GM18907 (cell line): ENCODE data around the gene SFXN3.

Experiments
- ATAC-seq: cut with Tn5 transposase; IDR thresholded peaks from one replicate; pipeline ENCODE4 v1.9.1; 2021; ENCODE audit warnings: mild to moderate bottlenecking, moderate library complexity; ENCODE audit not compliant: unreplicated experiment

Gene SFXN3, protein sequence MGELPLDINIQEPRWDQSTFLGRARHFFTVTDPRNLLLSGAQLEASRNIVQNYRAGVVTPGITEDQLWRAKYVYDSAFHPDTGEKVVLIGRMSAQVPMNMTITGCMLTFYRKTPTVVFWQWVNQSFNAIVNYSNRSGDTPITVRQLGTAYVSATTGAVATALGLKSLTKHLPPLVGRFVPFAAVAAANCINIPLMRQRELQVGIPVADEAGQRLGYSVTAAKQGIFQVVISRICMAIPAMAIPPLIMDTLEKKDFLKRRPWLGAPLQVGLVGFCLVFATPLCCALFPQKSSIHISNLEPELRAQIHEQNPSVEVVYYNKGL

DNA sequence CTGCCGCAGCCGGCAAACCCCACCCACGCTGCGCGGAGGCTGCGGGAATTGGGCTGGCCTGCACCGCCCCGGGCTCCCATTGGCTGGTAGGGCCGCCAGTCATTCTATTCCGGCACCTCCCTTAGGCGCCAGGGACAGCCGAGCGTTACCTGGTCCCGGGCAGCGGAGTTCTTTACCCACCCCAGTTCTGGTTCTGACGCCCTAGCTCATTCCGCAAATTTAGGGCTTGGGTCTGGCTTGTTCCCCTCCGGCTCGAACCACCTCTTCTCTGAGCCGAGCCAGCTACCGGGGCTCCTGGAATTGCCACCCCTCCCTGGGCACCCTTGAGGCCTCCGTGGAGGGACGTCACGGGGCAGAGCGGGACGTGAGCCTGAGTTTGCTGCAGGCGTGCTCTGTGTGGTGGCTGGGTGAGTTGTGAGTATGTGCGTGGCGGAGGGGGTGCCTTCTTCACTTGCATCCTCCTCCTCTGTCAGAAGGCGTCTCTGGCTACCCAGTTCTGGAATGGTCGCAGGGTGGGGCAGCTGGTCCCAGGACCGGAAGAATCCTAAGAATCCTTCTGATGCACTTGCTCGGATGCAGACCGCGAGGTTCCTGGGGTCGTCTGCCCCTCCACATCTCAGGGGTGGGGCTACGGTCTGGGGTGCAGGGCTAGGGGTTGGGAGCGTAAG lies at the start of gene SFXN3, which contains the start of gene PDZD7:
Gene SFXN3 (plus strand): TSS at position 107 of the 668 bp plus-strand sequence. CDS start 3,461 bp downstream, outside the sequence.
Gene PDZD7 (minus strand): TSS at position 2 of the 668 bp plus-strand sequence. CDS start 910 bp downstream, outside the sequence.
- peak; percentile 89 for ATAC-seq

DNA sequence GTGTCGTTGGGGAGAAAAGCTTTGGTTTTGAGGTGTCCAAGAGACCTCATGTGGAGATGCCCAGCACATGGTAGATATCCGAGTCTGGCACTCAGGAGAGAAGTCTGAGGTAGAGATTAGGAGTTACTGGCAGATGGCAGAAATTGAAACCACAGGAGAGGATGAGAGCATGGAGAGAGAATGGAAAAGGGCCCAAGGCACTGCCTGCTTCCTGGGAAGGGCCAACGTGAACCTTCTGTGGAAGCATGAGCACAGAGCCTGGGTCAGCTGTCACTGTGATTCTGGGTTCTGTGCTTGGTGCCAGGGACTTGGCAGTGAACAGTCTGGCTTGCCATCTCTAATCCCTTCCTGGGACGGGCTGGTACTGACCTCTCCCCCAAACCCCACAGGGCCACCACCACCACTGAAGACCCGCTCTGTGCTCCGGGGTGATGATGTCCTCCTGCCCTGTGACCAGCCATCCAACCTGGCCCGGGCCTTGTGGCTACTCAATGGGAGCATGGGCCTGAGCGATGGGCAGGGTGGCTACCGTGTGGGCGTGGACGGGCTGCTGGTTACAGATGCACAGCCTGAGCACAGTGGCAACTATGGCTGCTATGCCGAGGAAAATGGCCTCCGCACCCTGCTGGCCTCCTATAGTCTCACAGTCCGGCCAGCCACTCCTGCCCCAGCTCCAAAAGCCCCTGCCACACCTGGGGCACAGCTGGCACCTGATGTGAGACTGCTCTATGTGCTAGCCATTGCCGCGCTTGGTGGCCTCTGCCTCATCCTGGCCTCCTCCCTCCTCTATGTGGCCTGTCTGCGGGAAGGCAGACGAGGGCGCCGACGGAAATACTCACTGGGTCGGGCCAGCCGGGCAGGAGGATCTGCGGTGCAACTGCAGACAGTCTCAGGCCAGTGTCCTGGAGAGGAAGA lies 47.9 kb upstream of the SFXN3 start:
- ATAC-seq, result no peak

DNA sequence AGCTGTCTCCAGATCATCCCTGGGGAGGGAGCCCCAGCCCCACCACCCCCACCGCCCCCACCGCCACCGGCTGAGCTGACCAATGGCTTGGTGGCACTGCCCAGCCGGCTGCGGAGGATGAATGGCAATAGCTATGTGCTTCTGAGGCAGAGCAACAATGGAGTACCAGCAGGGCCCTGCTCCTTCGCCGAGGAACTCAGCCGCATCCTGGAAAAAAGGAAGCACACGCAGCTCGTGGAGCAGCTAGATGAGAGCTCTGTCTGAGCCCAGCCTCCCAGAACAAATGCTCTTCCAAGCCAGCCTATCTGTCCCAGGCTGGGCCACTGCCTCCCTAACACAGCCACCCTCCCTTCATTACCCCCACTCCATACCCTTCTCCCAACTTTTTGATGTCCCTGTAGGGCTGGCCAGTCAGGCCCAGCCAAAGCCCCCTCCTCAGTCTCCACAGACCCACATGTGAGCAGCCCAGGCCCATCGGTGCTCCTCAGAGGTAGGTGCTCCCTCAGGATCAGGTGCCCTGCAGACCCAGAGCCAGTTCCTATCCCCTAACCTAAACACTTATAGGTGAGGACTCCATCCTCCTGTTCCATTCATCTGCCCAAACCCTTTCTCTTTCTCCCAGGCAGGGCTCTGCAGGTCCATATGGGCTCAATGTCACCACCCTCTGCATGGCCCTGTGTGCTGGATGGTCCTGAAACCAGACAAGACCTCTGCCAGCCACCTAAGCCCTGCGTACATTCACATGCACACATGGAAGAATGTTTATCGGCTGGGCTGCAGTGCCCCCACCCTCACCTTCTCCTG lies 47.0 kb upstream of the SFXN3 start:
- no peak for ATAC-seq

DNA sequence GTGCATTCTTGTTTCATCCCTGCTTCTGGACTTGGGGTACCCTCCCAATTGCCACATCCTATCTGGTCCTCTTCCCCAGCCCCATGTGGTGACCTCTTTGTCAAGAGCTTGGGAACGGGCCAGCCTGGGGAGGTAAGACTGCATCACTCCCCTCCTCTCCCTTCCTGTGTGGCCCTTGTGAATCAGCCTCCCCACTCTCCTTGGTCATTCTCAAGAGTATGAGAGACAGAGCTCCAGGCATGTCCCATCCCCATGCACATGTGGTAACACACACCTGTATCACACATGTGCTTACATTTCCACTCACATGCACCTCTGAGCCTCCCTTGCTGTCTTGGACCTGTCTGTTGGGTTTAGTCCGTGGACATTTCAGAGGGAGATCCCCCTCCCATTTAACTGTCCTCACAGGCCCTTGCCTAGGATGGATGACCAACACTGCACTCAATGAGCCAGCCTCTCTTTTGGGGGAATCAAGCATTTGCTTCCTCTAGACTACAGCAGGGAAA lies 46.3 kb upstream of the SFXN3 start:
- ATAC-seq, result no peak

DNA sequence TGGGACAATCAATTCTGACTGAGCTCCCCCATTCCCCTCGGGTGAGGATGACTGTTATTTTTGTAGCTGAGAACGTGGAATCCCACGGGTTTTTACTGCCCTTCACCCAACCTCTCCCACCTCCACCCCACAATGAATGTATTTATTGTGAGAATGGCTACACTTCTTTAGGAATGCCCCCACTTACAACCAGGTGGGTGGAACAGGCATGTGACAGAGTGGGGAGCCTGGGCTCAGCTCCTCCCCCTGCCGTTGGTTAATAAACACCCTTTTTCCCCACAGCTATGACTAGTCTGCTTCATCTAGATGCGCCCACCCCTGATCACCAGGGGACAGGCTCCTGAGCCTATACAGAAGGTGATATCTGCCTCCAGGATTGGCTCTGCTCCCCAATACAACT lies 45.7 kb upstream of the SFXN3 start:
- no peak for ATAC-seq

DNA sequence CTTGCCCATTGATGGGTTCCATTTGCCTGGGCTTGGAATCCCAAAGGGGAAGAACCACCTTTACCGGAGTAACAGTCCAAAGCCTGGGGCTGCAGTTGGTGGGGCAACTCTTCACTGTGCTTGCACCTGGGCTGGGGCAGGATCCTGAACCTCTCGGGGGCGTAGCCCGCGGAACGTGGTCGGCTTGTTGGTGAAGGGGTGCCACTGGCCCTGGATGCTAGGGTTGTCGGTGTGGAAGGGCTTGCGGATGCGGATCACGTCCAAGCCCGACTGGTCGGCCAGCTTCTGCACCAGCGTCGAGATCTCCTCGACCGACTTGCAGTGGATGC lies 44.4 kb upstream of the SFXN3 start:
- ATAC-seq, result peak; percentile 3

DNA sequence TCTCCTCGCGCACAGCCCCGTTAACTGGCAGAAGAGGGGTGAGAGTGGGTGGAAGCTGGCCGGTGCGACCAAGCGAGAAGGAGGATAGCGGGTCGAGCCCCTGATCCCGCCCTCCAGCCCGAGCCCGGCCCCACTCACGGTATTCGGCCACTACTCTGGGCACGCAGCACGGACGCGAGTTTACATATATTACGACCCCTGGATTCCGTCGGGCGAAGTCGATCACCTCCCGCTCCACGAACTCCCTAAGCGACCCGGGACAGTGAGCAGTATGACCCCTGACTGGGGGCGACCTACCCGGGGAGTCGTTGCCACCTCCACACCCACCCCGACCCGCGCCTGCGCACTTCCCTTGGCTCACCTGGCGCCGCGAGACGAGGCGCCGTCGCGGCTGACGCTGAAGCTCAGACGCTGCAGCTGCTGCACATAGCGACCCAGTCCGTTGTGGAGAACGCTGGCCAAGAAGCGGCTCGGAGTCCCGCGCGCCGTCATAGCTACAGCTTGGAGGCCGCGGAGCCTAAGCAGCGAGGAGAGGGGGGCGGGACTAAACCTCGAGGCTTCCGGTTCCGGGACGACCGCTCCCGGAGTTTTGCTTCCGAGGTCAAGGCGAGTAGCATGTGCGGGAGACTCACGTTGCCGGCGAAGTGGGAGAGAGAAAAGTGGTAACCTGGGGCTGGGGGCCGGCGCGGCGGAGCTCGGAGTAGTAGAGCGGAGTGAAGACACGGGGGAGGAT lies 43.9 kb upstream of the SFXN3 start, which contains the start of the genes MRPL43 and TWNK:
Gene MRPL43 (minus strand): TSS at position 546 of the 733 bp plus-strand sequence. CDS start 54 bp downstream, at position 492.
Gene TWNK (plus strand): TSS at position 592 of the 733 bp plus-strand sequence. CDS start 668 bp downstream, outside the sequence.
- ATAC-seq, result peak; percentile 77

DNA sequence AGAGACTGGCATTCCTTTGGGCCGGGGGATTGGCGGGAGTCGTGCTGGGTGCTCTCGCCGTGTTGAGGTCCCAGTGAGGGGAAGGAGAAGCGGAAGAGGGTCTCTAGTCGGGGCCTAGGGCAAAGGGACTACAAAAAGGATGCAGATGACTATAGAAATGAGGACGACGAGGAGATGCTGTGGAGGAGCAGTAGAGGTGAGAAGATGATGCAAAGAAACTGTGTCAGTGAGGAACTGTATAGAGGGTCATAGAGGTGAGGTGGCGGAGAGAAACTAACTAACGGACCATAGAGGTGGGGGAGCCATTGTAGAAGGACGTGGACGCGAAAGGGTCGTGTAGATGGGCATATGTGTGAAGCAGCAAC lies 43.4 kb upstream of the SFXN3 start:
- ATAC-seq, result peak; percentile 16

DNA sequence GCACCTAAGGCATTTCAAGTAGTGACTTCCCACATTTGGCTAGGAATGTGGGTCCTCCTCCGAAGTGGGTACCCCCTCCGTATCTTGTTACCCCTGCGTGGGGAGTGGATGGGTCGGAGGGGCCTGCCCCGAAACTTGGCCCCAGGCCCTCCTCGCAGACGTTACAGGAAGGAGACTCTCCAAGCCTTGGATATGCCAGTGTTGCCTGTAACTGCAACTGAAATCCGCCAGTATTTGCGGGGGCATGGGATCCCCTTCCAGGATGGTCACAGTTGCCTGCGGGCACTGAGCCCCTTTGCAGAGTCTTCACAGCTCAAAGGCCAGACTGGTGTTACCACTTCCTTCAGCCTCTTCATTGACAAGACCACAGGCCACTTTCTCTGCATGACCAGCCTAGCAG lies 42.9 kb upstream of the SFXN3 start:
- no peak for ATAC-seq

DNA sequence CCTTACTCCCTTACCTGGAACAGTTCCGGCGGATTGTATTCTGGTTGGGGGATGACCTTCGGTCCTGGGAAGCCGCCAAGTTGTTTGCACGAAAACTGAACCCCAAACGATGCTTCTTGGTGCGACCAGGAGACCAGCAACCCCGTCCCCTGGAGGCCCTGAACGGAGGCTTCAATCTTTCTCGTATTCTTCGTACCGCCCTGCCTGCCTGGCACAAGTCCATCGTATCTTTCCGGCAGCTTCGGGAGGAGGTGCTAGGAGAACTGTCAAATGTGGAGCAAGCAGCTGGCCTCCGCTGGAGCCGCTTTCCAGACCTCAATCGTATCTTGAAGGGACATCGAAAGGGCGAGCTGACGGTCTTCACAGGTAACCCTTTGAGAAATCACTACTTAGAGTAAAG lies 41.9 kb upstream of the SFXN3 start:
- no peak for ATAC-seq

DNA sequence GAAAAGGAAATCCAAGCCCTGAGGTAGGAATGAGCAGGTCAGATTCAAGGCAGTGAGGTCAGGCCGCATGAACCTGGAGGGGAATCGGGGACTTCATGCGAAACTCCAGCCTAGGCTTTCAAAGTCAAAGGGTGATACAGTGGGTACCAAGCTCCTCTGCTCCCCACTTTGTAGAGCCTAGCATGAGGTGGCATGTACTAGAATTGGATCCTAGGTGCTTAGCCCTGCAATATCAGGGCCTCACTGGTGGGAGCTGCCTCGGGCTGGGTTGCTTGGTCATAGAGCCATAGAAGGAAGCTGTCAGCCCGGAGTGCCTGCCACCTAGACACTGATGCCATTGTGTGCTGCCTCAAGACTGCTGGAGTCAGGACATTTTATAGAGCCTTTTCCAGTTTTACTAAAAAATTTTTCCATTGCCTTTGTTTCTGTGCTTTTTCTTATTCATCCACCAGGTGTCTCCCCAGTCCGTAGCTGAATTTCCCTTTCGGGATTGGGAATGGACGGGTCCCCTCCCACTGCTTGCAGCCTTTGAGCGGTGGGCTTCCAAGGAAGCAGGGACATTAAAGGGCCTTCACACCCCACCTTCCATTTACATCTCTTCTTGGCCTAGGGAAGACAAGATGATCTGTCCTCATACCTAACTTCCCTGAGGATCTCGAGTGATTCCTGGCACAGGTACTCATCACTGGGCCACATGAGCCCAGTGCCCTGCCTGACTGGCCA lies 36.9 kb upstream of the SFXN3 start:
- ATAC-seq, result no peak

DNA sequence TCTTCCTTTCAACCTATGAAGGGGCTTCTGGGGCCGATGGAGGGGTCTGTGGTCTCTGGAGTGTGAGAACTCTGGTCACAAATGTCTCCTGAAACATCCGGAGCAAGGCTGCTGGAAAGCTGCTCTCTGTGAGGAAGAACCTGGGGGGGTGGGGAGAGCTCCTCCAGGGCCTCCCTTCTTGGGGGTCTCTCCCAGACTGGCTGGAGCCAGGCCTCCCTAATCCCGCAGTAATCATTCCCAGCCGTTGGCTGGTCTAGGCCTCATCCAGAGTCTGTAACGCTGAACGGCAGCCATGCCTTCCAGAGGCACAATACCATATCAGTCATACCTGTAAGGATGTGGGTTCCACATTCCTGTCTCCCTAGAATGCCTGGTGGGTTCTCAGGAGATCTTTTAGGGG lies 35.9 kb upstream of the SFXN3 start:
- ATAC-seq, result no peak

DNA sequence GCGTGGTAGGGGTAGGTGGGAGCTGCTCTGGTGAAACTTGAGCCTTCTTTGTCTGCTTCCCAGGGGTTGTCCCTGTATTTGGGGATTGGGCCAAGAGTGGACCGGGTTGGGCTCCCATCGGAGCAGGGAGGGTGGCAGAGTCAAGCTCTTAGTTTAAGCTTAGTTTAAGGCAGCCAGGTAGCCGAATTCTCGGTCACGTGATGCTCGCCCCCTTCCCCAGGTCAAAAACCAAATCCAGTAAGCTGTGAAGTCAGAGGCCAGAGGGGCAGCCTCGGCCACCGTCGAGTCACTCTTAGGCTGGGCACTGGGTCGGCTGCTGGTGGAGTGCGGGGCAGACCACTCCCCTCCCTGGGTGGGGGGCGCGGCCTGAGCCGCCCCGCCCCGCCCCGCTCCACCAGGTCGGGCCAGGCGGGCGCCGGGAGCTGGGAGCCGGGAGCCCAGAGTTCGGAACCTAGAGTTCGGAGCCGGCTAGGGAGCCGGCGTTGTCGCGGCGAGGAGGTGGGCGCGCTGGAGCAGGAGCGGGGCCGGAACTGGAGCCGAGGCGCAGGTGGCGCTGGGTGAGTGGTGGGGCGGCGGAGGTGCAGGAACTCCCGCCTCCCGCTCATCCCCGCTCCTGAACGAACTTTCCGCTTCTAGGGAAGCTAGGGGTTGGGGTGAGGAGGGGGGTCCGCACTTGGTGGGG lies 34.2 kb upstream of the SFXN3 start:
- peak; percentile 19 for ATAC-seq

DNA sequence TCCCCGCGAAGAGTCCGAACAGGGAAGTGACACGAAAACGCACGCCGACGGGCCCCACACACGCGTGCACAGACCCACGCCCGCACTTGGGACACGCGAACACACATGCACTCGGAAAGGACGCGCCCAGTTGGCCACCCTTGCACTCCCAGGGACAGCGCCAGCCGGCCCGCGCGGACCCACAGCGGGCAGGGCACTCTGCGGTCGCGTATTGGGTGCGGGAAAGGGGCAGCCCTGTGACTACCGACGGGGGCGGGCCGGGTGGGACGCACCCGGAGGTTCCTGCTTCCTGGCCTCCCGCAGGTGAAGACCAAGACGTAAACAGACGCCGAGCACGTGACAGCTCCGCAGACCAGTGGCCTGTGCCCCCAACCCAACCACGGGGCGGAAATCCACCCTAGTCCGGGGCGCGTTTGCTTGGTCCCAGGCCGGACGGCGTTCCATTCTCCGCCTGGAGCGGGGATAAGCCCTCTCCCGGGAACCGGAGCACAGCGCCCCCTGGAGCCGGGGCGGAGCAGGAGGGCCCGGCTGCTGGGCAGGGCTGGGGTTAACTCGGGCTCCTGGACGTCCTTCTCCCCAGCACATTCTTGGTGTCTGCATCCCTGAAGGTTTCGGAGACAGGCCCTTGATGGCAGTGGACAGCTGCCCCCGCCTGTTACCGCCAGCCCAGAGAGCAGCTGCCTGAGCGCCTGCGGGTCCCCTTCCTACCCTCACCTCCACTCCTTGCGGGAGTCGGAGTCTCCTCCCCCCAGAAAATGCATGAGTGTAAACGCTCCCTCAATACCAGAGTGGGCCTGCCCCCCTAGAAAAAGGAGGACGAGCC lies 33.5 kb upstream of the SFXN3 start:
- peak; percentile 35 for ATAC-seq

DNA sequence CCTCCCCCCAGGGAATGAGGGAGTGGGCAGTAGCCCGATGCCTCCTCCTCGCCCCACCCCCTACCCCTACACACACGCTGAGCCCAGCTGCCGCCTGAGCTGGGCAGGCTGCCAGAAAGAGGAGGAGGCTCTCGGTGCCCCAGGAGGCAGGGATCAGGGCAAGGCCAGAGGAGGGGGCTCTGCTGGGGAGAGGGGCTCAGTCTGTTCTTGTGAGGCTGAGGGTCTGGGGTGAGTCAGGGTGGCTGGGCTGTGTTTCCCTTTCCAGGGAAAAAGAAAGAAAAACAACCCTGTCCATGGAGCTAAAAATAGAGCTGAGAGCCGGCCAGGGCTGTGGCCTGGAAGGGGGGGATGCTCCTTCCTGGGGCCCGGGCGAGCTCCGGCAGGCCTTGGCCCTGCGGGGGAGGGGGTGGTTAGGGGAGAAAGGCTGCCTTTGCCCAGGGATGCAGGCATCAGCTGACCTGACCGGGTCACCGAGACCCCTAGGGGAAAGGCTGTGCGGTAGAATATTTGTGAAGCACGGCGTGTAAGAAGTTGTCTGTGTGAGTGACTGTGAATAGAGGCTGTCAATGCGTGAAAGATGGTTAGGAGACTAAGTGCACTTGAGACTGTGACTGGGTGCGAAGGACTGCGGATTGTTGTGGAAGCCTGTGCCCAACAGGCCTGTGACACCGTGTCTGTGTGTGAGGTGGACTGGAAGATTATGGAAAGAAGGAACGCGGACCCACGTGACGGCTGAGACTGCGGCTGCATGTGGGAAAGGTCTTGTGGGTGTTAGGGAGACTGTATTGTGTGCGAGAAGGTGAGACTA lies 32.6 kb upstream of the SFXN3 start:
- peak; percentile 32 for ATAC-seq

DNA sequence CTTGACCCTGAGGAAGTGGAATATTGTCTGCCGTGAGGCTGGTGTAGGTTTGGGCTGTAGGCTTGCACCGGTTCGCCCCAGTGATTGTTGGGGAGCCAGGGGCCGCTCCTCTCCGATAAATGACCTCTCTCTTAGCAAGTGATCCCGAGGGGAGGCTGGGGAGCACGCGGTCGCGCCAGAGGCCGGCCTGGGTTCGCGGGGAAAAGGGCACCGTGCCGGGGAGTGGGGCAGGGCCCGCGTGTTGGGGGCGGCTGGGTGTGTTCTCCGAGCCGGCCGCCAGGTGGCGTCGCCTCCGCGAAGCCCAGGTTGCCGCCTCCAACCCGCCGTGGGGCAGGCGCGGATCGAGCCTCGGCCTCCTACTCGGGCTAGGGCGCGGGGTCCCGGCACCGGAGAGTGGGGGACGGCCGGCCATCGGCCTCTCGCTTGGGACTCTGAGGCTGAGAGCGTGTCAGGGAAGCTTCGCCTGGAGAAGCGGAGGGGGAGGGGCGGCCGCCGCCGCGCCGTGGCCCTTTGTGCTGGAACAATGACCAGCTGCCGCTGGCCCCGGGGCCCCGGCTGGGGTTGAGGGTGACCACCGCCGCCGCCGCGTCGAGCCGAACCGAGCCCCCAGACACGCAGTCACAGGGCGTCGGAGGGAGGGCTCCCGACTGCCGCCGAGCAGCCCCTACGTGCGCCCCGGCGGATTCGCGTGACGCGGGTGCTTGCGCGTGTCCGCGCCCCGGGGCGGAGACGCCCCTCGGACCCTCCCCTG lies 31.9 kb upstream of the SFXN3 start:
- ATAC-seq, result peak; percentile 53
